Stimulated activated CD8-positive, alpha-beta memory T cell treated with anti-CD3 and anti-CD28 coated beads, Interleukin-4, amount 100 ng/mL, for 48 hours (primary cell): Measurements from ENCODE around the gene MST1R.
A peak's percentile ranks its signal among the peaks of the same experiment; 100 is the strongest.

Experiments
- DNase-seq: peaks from one replicate; pipeline ENCODE4 v3.0.0-alpha.2; 2020

The MST1R gene

DNA sequence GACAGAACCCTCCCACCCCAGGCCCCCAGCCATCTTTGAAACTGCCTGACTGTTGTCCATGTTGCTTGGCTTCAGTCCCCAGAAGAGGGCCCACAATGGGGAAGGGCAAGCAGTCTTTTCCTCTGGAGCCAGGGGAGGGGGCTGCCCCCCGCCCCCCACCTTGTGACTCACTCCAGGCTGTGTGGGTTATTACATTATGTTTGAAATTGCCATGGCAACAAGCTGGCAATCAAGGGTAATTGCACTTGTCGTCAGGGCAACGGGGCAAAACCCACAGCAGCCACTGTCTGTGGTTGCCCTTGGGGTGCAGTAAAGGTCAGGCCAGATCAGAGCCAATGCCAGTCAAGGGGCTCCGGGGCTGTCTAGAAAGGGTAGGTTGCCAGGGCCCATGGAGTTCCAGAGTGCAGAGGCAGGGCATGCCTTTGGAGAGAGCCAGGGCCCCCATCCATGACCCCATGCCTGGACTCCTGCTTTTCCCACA lies 30.8 kb downstream of the MST1R start:
- no peak for DNase-seq

DNA sequence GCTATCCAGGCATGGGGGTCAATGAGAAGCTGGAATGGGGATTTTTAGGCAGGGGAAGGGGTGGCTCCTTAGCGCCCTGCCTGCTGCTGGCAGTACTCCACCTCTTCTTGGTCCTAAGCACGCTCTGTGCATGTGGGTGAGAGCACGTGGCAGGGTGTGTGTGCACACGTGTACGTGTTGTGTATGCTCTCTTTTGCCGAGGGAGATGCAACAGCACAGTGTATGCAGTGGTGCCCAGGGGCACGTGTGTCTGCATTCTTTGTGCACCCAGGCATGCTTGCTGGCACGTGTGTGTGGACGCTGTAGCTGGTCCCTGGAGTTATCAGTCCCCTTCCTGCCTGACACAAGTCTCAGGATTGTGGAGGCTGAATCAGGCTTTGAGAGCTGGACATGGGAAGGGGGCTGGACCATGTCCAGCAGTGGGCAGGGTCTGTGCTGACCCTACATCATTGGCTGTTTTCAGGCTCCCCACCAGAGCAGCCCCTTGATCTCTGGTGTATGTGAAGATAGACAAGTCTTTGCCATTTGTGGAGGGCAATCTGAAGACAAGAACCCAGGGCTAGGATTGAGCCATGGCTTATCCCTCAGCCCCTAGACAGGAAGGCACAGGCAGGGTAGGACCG lies 32.0 kb downstream of the MST1R start:
- DNase-seq = no peak

- peak; percentile 41 for DNase-seq
Measured at GRCh38 chr3:49869525-49870126, 34.0 kb downstream of the MST1R start, which contains the start of gene CAMKV. Gene CAMKV (minus strand): TSS chr3:49869906. CDS start chr3:49862388, 7,518 bp downstream.

GRCh38 chr3:49868862-49869466 lies 34.7 kb downstream of the MST1R start:
- DNase-seq = no peak

GRCh38 chr3:49867871-49868321 lies 35.8 kb downstream of the MST1R start:
- peak; percentile 45 for DNase-seq

- DNase-seq = no peak
Measured at GRCh38 chr3:49867400-49867799, 36.3 kb downstream of the MST1R start.

- no peak for DNase-seq
Measured at GRCh38 chr3:49865198-49865784, 38.4 kb downstream of the MST1R start.

GRCh38 chr3:49864505-49864904 lies 39.2 kb downstream of the MST1R start:
- no peak for DNase-seq

DNA sequence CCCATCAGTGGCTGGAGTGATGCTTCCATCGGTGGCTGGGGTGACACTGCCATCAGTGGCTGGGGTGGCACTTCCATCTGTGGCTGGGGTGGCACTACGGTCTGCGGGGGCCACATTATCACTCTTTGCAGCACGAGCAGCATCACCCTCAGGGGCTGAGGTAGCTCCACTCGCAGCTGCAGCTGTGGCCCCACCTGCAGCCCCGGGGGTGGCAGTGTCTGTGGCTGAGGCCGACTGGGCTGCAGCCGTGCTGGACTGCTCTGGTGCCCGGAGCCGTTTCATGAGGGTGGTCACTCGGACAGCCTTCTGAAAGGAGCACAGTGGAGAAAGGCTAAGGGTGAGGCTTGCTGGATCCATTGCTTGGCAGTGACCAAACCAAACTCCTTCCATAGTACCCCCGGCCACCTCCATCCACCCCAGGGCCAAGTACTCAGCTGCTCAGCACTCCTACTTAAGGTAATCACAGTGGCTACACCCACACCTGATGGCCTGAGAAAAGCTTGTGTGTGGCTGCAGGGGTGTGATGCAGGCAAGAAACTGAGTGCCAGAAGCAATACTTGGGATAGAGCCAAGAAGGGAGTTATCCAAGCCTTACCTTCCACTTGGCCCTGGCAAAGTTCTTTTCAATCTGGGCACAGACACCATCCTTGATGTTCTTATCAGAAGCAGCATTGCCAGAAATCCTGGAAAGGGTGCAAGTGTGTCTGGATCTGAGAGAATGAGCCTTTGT lies 43.9 kb downstream of the MST1R start:
- no peak for DNase-seq

- DNase-seq = peak; percentile 98
Measured at GRCh38 chr3:49856181-49857005, 47.3 kb downstream of the MST1R start, which contains the start of gene TRAIP. Gene TRAIP (minus strand): TSS chr3:49856564. CDS start chr3:49856453, 111 bp downstream.

DNA sequence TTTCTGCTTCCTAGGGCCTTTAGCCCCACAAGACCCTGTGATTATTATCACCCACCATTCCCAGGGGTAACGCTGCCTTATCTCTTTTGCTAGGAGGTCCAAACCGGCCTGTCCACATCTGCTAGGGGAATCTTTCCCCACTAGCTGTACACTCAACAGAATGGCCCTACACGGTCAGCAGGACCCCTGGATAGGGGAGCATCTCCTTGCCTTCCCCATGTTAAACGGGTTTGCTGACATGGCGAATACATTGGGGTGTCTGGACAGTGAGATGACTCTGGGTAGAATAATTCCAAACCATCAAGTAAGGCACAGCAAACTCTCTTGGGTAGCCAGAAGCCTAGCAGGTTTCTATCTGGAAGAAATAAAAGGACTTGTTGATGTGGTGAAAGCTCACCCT lies 48.0 kb downstream of the MST1R start:
- no peak for DNase-seq

- no peak for DNase-seq
Measured at GRCh38 chr3:49845694-49846093, 58.0 kb downstream of the MST1R start.

DNA sequence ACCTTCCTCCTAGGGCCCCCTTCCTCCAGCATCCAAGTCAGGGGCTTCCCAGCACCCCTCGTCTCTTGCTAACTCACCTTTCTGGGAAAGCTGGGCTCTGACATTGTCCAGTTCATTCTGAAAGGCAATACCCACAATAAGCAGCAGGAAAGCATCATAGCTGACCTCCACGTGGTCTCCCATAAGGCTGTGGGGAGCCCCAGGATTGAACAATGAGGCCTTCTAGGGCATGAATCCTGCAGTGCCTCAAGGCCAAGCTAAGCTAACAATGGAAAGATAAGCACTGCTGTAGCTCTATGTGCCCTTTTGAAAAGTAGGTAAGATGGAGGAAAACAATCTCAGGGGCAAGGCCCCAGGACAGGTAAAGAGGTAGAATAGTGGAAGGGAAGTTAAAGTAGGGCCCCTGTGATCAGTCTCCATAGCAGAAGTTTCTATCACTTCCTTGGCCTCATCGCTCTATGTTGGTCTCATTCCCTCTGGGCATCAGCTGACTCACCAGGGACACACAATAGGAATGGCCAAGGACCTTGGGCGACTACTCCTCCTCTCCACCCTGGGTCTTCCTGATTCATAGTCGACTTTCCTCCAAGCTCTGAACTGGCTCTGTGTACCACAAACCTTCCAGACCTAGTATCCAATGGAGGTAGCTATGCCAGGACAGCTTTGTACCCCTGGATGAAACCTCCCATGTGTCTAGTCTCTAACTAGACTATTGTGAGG lies 59.0 kb downstream of the MST1R start:
- no peak for DNase-seq

DNA sequence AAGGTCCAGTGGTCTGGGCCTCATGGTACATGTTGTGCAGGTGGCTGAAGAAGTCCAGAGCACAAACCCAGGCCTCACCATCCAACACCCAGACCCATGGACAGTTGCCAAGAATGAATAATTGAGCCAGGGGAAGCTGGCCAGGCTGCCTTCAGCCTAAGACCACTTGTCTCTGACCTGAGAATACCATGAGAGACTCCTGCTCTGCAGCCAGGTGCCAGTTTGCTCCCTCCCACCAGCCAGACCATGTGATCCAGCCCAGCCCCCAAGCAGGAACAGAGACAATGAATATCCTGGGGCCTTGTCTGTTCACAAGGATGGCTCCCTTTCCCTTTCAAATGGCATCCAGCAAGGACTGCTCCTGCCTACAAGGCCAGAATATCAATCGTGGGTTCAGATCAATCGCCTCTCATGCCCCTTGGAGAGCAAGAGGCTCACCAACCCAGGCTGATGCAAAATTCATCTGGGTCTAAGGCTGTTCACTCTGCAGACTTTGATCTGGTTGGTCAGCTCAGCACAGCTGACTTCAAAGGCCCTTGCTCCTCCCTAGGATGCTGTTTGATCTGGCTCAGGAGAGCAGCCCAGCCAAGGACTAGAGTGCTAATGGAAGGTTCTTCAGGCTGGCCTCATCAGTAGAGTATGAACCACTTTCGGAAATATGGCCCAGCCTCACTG lies 60.7 kb downstream of the MST1R start:
- no peak for DNase-seq

- DNase-seq = no peak
Measured at GRCh38 chr3:49841806-49842205, 61.9 kb downstream of the MST1R start.

GRCh38 chr3:49841126-49841696 lies 62.5 kb downstream of the MST1R start:
- DNase-seq = peak; percentile 30

DNA sequence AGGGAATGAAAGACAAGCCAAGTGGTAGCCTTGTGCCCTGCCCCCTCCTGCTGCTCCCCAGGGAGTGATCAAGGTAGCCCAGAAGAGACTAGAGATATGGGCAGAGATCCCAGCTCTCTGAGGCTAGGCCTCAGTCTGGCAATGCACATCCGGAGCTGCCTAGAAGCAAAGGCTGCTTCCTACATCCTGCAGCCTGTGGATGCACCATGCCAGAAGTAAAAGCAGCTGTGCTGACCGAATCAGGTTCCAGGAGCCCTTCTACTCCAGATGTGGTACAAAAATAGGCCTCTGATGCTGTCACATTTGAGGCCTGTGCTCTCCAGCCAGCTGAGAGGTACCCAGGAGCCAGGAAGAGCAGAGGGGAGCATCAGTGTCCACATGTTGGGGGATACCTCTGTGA lies 63.3 kb downstream of the MST1R start:
- DNase-seq = no peak

GRCh38 chr3:49839193-49839809 lies 64.4 kb downstream of the MST1R start:
- peak; percentile 85 for DNase-seq
